ENCODE measurements around the gene OR2L5.

Gene OR2L5

GRCh38 chr1:248045209-248045608 lies 31.7 kb downstream of the OR2L5 start:
- no peak for FAIRE-seq
- no peak for DNase-seq (ENCODE audit: insufficient read length, low spot score)
- TF ChIP-seq POLR2AphosphoS5 (IDR thresholded peaks at IDR 0.05; ENCODE audit: low read depth, low read length): no peak
- TF ChIP-seq POU2F2 (IDR thresholded peaks at IDR 0.05; ENCODE audit: low read depth, low read length): no peak
- TF ChIP-seq POLR2A (IDR thresholded peaks at IDR 0.05; ENCODE audit: low read depth, low read length): no peak
- no peak for TF ChIP-seq SPI1 (IDR thresholded peaks at IDR 0.05; ENCODE audit: low read depth, low read length)
- TF ChIP-seq TAF1 (IDR thresholded peaks at IDR 0.05; ENCODE audit: low read depth, low read length): no peak
- TF ChIP-seq PAX5 (IDR thresholded peaks at IDR 0.05; ENCODE audit: insufficient read depth, low read length, severe bottlenecking): no peak

- FAIRE-seq (no peak), DNase-seq (ENCODE audit: insufficient read length, low spot score) (no peak)
- TF ChIP-seq SPI1 (IDR thresholded peaks at IDR 0.05; ENCODE audit: low read depth, low read length) (no peak), PAX5 (IDR thresholded peaks at IDR 0.05; ENCODE audit: insufficient read depth, low read length, severe bottlenecking) (no peak), TAF1 (IDR thresholded peaks at IDR 0.05; ENCODE audit: low read depth, low read length) (no peak), POLR2AphosphoS5 (IDR thresholded peaks at IDR 0.05; ENCODE audit: low read depth, low read length) (no peak), POU2F2 (IDR thresholded peaks at IDR 0.05; ENCODE audit: low read depth, low read length) (no peak), POLR2A (IDR thresholded peaks at IDR 0.05; ENCODE audit: low read depth, low read length) (no peak)
Observed at GRCh38 chr1:248046536-248046935, 33.1 kb downstream of the OR2L5 start, which contains the start of gene OR2L3. Gene OR2L3 (plus strand): TSS chr1:248046836. CDS start chr1:248060682, 13,846 bp downstream.

GRCh38 chr1:248047008-248047407 lies 33.5 kb downstream of the OR2L5 start:
- DNase-seq (ENCODE audit: insufficient read length, low spot score): no peak
- no peak for TF ChIP-seq SPI1 (IDR thresholded peaks at IDR 0.05; ENCODE audit: low read depth, low read length)
- no peak for TF ChIP-seq PAX5 (IDR thresholded peaks at IDR 0.05; ENCODE audit: insufficient read depth, low read length, severe bottlenecking)
- no peak for TF ChIP-seq TAF1 (IDR thresholded peaks at IDR 0.05; ENCODE audit: low read depth, low read length)
- no peak for TF ChIP-seq POLR2A (IDR thresholded peaks at IDR 0.05; ENCODE audit: low read depth, low read length)
- no peak for TF ChIP-seq POU2F2 (IDR thresholded peaks at IDR 0.05; ENCODE audit: low read depth, low read length)
- TF ChIP-seq POLR2AphosphoS5 (IDR thresholded peaks at IDR 0.05; ENCODE audit: low read depth, low read length): no peak

GRCh38 chr1:248054671-248055070 lies 41.2 kb downstream of the OR2L5 start:
- TF ChIP-seq POLR2A (IDR thresholded peaks at IDR 0.05; ENCODE audit: low read depth, low read length): no peak
- TF ChIP-seq TAF1 (IDR thresholded peaks at IDR 0.05; ENCODE audit: low read depth, low read length): no peak
- no peak for TF ChIP-seq PAX5 (IDR thresholded peaks at IDR 0.05; ENCODE audit: insufficient read depth, low read length, severe bottlenecking)
- no peak for TF ChIP-seq POLR2AphosphoS5 (IDR thresholded peaks at IDR 0.05; ENCODE audit: low read depth, low read length)
- TF ChIP-seq POU2F2 (IDR thresholded peaks at IDR 0.05; ENCODE audit: low read depth, low read length): no peak
- no peak for TF ChIP-seq SPI1 (IDR thresholded peaks at IDR 0.05; ENCODE audit: low read depth, low read length)
- FAIRE-seq: no peak
- no peak for DNase-seq (ENCODE audit: insufficient read length, low spot score)

More at GRCh38 chr1:248047008-248047407, 33.5 kb downstream of the OR2L5 start:
- FAIRE-seq: no peak

- FAIRE-seq (no peak), DNase-seq (ENCODE audit: insufficient read length, low spot score) (no peak)
- TF ChIP-seq PAX5 (IDR thresholded peaks at IDR 0.05; ENCODE audit: insufficient read depth, low read length, severe bottlenecking) (no peak), TAF1 (IDR thresholded peaks at IDR 0.05; ENCODE audit: low read depth, low read length) (no peak)
Observed at GRCh38 chr1:248055261-248055660, 41.8 kb downstream of the OR2L5 start.

GRCh38 chr1:248065071-248065470 lies 51.6 kb downstream of the OR2L5 start:
- FAIRE-seq (no peak), DNase-seq (ENCODE audit: insufficient read length, low spot score) (no peak)
- TF ChIP-seq POLR2AphosphoS5 (IDR thresholded peaks at IDR 0.05; ENCODE audit: low read depth, low read length): no peak
- no peak for TF ChIP-seq POU2F2 (IDR thresholded peaks at IDR 0.05; ENCODE audit: low read depth, low read length)
- no peak for TF ChIP-seq PAX5 (IDR thresholded peaks at IDR 0.05; ENCODE audit: insufficient read depth, low read length, severe bottlenecking)
- TF ChIP-seq TAF1 (IDR thresholded peaks at IDR 0.05; ENCODE audit: low read depth, low read length): no peak
- no peak for TF ChIP-seq POLR2A (IDR thresholded peaks at IDR 0.05; ENCODE audit: low read depth, low read length)

- DNase-seq (ENCODE audit: insufficient read length, low spot score): no peak
Observed at GRCh38 chr1:248065604-248066003, 52.1 kb downstream of the OR2L5 start.

More at GRCh38 chr1:248065604-248066003, 52.1 kb downstream of the OR2L5 start:
- TF ChIP-seq POU2F2 (IDR thresholded peaks at IDR 0.05; ENCODE audit: low read depth, low read length): no peak
- TF ChIP-seq POLR2A (IDR thresholded peaks at IDR 0.05; ENCODE audit: low read depth, low read length): no peak
- FAIRE-seq: no peak
